GM12878 (cell line): ENCODE results near the gene ZC3H7B. TPM values are rescaled to one million over a fixed set of nuclear protein-coding genes. Genes with fewer than 3 reads are reported as not detected.

ENCODE experiments used
- ASH2L ChIP-seq: fragments of 300-600, 200-600 bp; sonication (generic); IDR thresholded peaks from 2 replicates; pipeline ENCODE4 v1.6.1; 2017; ENCODE audit warnings: low read depth, mild to moderate bottlenecking, borderline replicate concordance
- ATF3 ChIP-seq: IDR thresholded peaks from 2 replicates; pipeline ENCODE4 v1.6.1; 2011; ENCODE audit warnings: low read depth, mild to moderate bottlenecking, low read length, moderate library complexity, borderline replicate concordance; ENCODE audit errors: extremely low read depth
- BACH1 ChIP-seq: fragments of 450-650 bp; IDR thresholded peaks from 2 replicates; pipeline ENCODE4 v1.6.1; 2017; ENCODE audit warnings: mild to moderate bottlenecking, borderline replicate concordance
- BHLHE40 ChIP-seq, 2 experiments: fragments of 450-650 bp in 1 of 2; IDR thresholded peaks; 2 replicates each; pipeline ENCODE4 v1.6.1; 2011 to 2017; ENCODE audit warnings: low read depth in 2 of 2, borderline replicate concordance in 1 of 2, improper control_type of control experiment in 1 of 2, low read length in 1 of 2, mild to moderate bottlenecking in 1 of 2
- CTCF ChIP-seq, 3 experiments: IDR thresholded peaks in 2 of 3; conservative IDR thresholded peaks in 1 of 3; 2 replicates each; pipeline ENCODE4 v1.5.1; 2011; ENCODE audit warnings: low read depth in 3 of 3, low read length in 3 of 3, mild to moderate bottlenecking in 3 of 3, control low read depth in 2 of 3, moderate library complexity in 2 of 3, inconsistent platforms in 1 of 3, mixed read lengths in 1 of 3; ENCODE audit not compliant: control insufficient read depth in 2 of 3, insufficient read depth in 1 of 3; ENCODE audit errors: extremely low read depth in 1 of 3
- IRF5 ChIP-seq: fragments of 450-650 bp; IDR thresholded peaks from 2 replicates; pipeline ENCODE4 v1.6.1; 2017; ENCODE audit warnings: borderline replicate concordance
- MAX ChIP-seq: IDR thresholded peaks from 2 replicates; pipeline ENCODE4 v1.6.1; 2012; ENCODE audit warnings: low read depth, low read length, improper control_type of control experiment
- MEF2A ChIP-seq: IDR thresholded peaks from 2 replicates; pipeline ENCODE4 v1.6.1; 2011; ENCODE audit warnings: low read depth, mild to moderate bottlenecking, low read length, moderate library complexity; ENCODE audit not compliant: insufficient read depth
- MEF2B ChIP-seq: fragments of 450-650 bp; IDR thresholded peaks from 2 replicates; pipeline ENCODE4 v1.6.1; 2018; ENCODE audit warnings: mild to moderate bottlenecking, moderate library complexity; ENCODE audit not compliant: partially characterized antibody, poor library complexity, severe bottlenecking
- NFXL1 ChIP-seq: fragments of 450-650 bp; IDR thresholded peaks from 2 replicates; pipeline ENCODE4 v1.6.1; 2017; ENCODE audit warnings: antibody characterized with exemption, mild to moderate bottlenecking, borderline replicate concordance
- NR2C1 ChIP-seq: fragments of 450-650 bp; IDR thresholded peaks from 2 replicates; pipeline ENCODE4 v1.6.1; 2017; ENCODE audit warnings: antibody characterized with exemption, mild to moderate bottlenecking, moderate library complexity
- POLR2A ChIP-seq: IDR thresholded peaks from 2 replicates; pipeline ENCODE4 v1.6.1; 2011; ENCODE audit warnings: low read depth, mild to moderate bottlenecking, low read length
- POLR2AphosphoS2 ChIP-seq: IDR thresholded peaks from 2 replicates; pipeline ENCODE4 v1.6.1; 2011; ENCODE audit warnings: low read depth, mild to moderate bottlenecking, low read length, improper control_type of control experiment, moderate library complexity
- SIN3A ChIP-seq: IDR thresholded peaks from 2 replicates; pipeline ENCODE4 v1.6.1; 2012; ENCODE audit warnings: low read depth, low read length, improper control_type of control experiment
- SREBF1 ChIP-seq: IDR thresholded peaks from 2 replicates; pipeline ENCODE4 v1.6.1; 2012; ENCODE audit warnings: mild to moderate bottlenecking, low read length
- SRF ChIP-seq, 2 experiments: IDR thresholded peaks; 2 replicates each; pipeline ENCODE4 v1.6.1; 2011; ENCODE audit warnings: low read depth in 2 of 2, low read length in 2 of 2, mild to moderate bottlenecking in 1 of 2, moderate library complexity in 1 of 2
- STAT1 ChIP-seq: fragments of 450-650 bp; conservative IDR thresholded peaks from 2 replicates; pipeline ENCODE4 v1.6.1; 2014; ENCODE audit warnings: antibody characterized with exemption, mild to moderate bottlenecking
- WRNIP1 ChIP-seq: IDR thresholded peaks from 2 replicates; pipeline ENCODE4 v1.6.1; 2011; ENCODE audit warnings: low read depth, low read length, improper control_type of control experiment, borderline replicate concordance
- YBX1 ChIP-seq: fragments of 450-650 bp; IDR thresholded peaks from 2 replicates; pipeline ENCODE4 v1.6.1; 2016; ENCODE audit warnings: antibody characterized with exemption
- ZNF384 ChIP-seq: IDR thresholded peaks from 2 replicates; pipeline ENCODE4 v1.6.1; 2012; ENCODE audit warnings: low read depth, mild to moderate bottlenecking, low read length, improper control_type of control experiment, borderline replicate concordance
- ZNF687 ChIP-seq: fragments of 450-650 bp; IDR thresholded peaks from 2 replicates; pipeline ENCODE4 v1.6.1; 2017; ENCODE audit warnings: mild to moderate bottlenecking, moderate library complexity
- polyA plus RNA-seq, 11 experiments: library from polyadenylated mRNA; depleted of rRNA in 4 of 11; unstranded in 6 of 11; stranded (reverse) in 5 of 11; fragments of >200 nt; fragmentation: Nextera tagmentation in 4 of 11; fragmentation: Illumina TruSeq in 1 of 11; extraction: Ambion mirVana in 4 of 11; extraction: Trizol in 1 of 11; gene quantifications; 1 replicate in 1 of 11; 2 replicates in 10 of 11; pipeline versions ENCODE4 v1.2.1 to v1.2.3, GENCODE V29; 2011 to 2016; ENCODE audit warnings: inconsistent platforms in 2 of 11, missing spikeins in 2 of 11, low read depth in 1 of 11
- total RNA-seq, 4 experiments: library from RNA; depleted of rRNA in 3 of 4; stranded (reverse); fragments of >200 nt in 3 of 4; fragmentation: Illumina TruSeq in 1 of 4; extraction: Trizol in 1 of 4; gene quantifications; 2 replicates each; pipeline versions ENCODE4 v1.2.1 to v1.2.3, GENCODE V29; 2013 to 2021

The ZC3H7B gene
- total and polyA plus RNA-seq, 10 of the 15 experiments (the other 5 are each of a cell fraction or from before 2014, with no cell fraction given), result 0.26 to 52.3 (median 22.4) TPM

GRCh38 chr22:41285820-41286638 lies 15.3 kb upstream of the ZC3H7B start, which contains the start of gene RANGAP1 (continued):
- no peak for TF ChIP-seq MEF2B
- no peak for TF ChIP-seq YBX1
- TF ChIP-seq NR2C1, result peak; percentile 92
- no peak for TF ChIP-seq ASH2L
- peak; percentile 80 for TF ChIP-seq SREBF1
- peak; percentile 94 for TF ChIP-seq SIN3A
- TF ChIP-seq SRF (IDR thresholded peaks at IDR 0.05; ENCODE audit: low read depth in 2 of 2, low read length in 2 of 2), result peak in 1 of 2 experiments; percentile 39; a peak in 1 of 4 replicates
- no peak for TF ChIP-seq IRF5
- TF ChIP-seq BACH1, result 0 out of 2 replicates have a peak, but pooled peaks have one; percentile 59
- TF ChIP-seq MAX, result peak; percentile 90; the same call in 1 of the 2 replicates
- TF ChIP-seq POLR2AphosphoS2, result 0 out of 2 replicates have a peak, but pooled peaks have one; percentile 52
- peak; percentile 2 to 44; a peak in 2 of 4 replicates for TF ChIP-seq BHLHE40 (IDR thresholded peaks at IDR 0.05; ENCODE audit: borderline replicate concordance in 1 of 2, low read depth in 2 of 2, low read length in 1 of 2)
- no peak for TF ChIP-seq MEF2A
- TF ChIP-seq ZNF384, result no peak
- TF ChIP-seq CTCF (IDR thresholded peaks at IDR 0.05 in 2 of 3, conservative IDR thresholded peaks at IDR 0.05 in 1 of 3; ENCODE audit: control insufficient read depth in 2 of 3, extremely low read depth in 1 of 3, insufficient read depth in 1 of 3, low read depth in 3 of 3, low read length in 3 of 3), result peak in 2 of 3 experiments; percentile 8 to 15; a peak in 1 of 6 replicates
- peak; percentile 92 for TF ChIP-seq POLR2A
- no peak for TF ChIP-seq ZNF687
- TF ChIP-seq STAT1, result 0 out of 2 replicates have a peak, but pooled peaks have one; percentile 49
- TF ChIP-seq NFXL1, result no peak
- no peak for TF ChIP-seq ATF3
- TF ChIP-seq WRNIP1, result 0 out of 2 replicates have a peak, but pooled peaks have one; percentile 34
